ENCODE data around the gene MAST4.

- TF ChIP-seq CTCF (tag by site-specific recombination; IDR thresholded peaks at IDR 0.05) (no peak), ZNF239 (tag by site-specific recombination; IDR thresholded peaks at IDR 0.05) (no peak), OSR2 (tag by site-specific recombination; IDR thresholded peaks at IDR 0.05) (no peak), ZNF37A (tag by site-specific recombination; IDR thresholded peaks at IDR 0.05) (no peak), PBX3 (CRISPR knock-in tag; IDR thresholded peaks at IDR 0.05) (no peak), ZNF513 (tag by site-specific recombination; IDR thresholded peaks at IDR 0.05) (no peak), REST (tag by site-specific recombination; IDR thresholded peaks at IDR 0.05) (no peak), ATF2 (tag by site-specific recombination; IDR thresholded peaks at IDR 0.05; ENCODE audit: low read depth) (no peak), SALL2 (tag by site-specific recombination; IDR thresholded peaks at IDR 0.05; ENCODE audit: borderline replicate concordance) (no peak), ZNF707 (tag by site-specific recombination; IDR thresholded peaks at IDR 0.05) (no peak), ZNF274 (IDR thresholded peaks at IDR 0.05; ENCODE audit: low read length) (no peak), ZNF274 (tag by site-specific recombination; IDR thresholded peaks at IDR 0.05; ENCODE audit: borderline replicate concordance) (no peak), ZNF585B (tag by site-specific recombination; IDR thresholded peaks at IDR 0.05) (no peak), ZFP41 (tag by site-specific recombination; IDR thresholded peaks at IDR 0.05; ENCODE audit: borderline replicate concordance) (no peak), YY1 (tag by site-specific recombination; IDR thresholded peaks at IDR 0.05) (no peak)
Observed at GRCh38 chr5:67146981-67147380, 550.8 kb downstream of the MAST4 start.
